Activated CD4-positive, alpha-beta T cell treated with anti-CD3 and anti-CD28 coated beads, Interleukin-2, amount 10 ng/mL, durations not matched to agents 24 days and 14 days (primary cell): ENCODE measurements around the gene ZEB1. TPM values are rescaled to one million over a fixed set of nuclear protein-coding genes. Genes with fewer than 3 reads are reported as not detected.

Experiments
- DNase-seq: peaks from one replicate; pipeline ENCODE4 v3.0.0; 2022
- H3K27ac Mint-ChIP-seq: one replicate; pipeline ENCODE4 v1.8.0; 2022; ENCODE audit warnings: mild to moderate bottlenecking, mixed read lengths
- H3K27me3 Mint-ChIP-seq: one replicate; pipeline ENCODE4 v1.8.0; 2022; ENCODE audit warnings: mixed read lengths
- H3K36me3 Mint-ChIP-seq: one replicate; pipeline ENCODE4 v1.8.0; 2022; ENCODE audit warnings: low read depth, mild to moderate bottlenecking, mixed read lengths
- H3K4me1 Mint-ChIP-seq: one replicate; pipeline ENCODE4 v1.8.0; 2021; ENCODE audit warnings: mixed read lengths
- H3K4me3 Mint-ChIP-seq: one replicate; pipeline ENCODE4 v1.8.0; 2022; ENCODE audit warnings: mild to moderate bottlenecking, moderate library complexity, mixed read lengths
- H3K9me3 Mint-ChIP-seq: one replicate; pipeline ENCODE4 v1.8.0; 2021; ENCODE audit warnings: mixed read lengths
- intact Hi-C: fragments of 100-400 bp; cut with micrococcal nuclease; formaldehyde crosslinking; loops from one replicate; pipeline ENCODE4 v1.15.1; 2023
- total RNA-seq: library from RNA; stranded (reverse); gene quantifications from 2 replicates; pipeline ENCODE4 v1.2.3, GENCODE V29; 2022

The ZEB1 gene
- total RNA-seq, 1 donor from 2014 or later = 71.9 TPM

DNA sequence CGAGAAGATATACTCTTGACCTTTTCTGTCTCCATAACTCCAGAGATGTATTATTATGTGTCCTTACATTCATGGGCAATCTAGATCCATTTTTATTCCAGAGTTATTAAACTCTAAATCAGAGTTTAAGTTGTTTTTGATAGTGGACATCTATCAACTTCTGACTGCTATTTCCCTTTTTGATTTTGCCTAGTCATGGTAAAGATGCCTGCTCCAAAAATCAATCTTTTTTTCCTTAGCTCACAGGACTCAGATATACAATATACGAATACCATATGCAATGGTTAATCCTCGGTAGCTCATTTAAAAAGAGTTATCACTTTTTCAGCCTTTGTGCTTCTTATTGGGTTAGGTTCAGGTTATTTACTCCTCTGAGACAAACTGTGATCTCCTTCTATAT is 15.8 kb upstream of the ZEB1 start:
- intact Hi-C loops = no loop called here
- H3K9me3 Mint-ChIP-seq = peaks cover 22% of the 10 kb centered on the region

GRCh38 chr10:31304291-31304970 is 14.6 kb upstream of the ZEB1 start:
- Mint-ChIP-seq H3K36me3 (peaks cover 11% of the 10 kb centered on the region), H3K4me3 (no peak overlapping the region), H3K27ac (no peak overlapping the region), H3K9me3 (peaks cover 22% of the 10 kb centered on the region), H3K27me3 (peaks cover 2% of the 10 kb centered on the region), H3K4me1 (peaks cover 8% of the 10 kb centered on the region)
- no peak for DNase-seq
- intact Hi-C loops = no loop called here

More for the DNA sequence above, 15.8 kb upstream of the ZEB1 start:
- Mint-ChIP-seq H3K27ac (no peak overlapping the region), H3K27me3 (peaks cover 2% of the 10 kb centered on the region), H3K4me1 (peaks cover 7% of the 10 kb centered on the region), H3K36me3 (peaks cover 7% of the 10 kb centered on the region), H3K4me3 (no peak overlapping the region)
- DNase-seq = no peak

DNA sequence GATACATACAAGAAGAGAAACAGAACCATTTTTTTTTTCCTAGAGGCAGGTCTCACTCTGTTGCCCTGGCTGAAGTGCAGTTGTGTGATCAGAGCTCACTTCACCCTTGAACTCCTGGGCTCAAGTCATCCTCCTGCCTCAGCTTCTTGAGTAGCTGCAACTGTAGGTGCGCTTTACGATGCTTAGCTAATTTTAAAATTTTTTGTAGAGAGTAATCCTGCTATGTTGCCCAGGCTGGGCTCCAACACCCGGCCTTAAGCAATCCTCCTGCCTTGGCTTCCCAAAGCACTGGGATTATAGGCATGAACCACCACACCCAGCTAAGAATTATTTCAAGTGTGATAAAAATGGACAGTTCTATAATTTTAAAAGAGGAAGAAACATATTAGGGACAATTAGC is 5.6 kb upstream of the ZEB1 start:
- no peak for DNase-seq
- Mint-ChIP-seq H3K27me3 (no peaks in the 10 kb centered on the region), H3K9me3 (no peaks in the 10 kb centered on the region), H3K4me3 (no peak overlapping the region), H3K4me1 (peaks cover 24% of the 10 kb centered on the region), H3K36me3 (peaks cover 17% of the 10 kb centered on the region), H3K27ac (no peak overlapping the region)
- intact Hi-C loops = loop anchor here (10.0 kb wide), 1 partner anchor 609 kb away; no protein-coding TSS in a partner anchor

DNA sequence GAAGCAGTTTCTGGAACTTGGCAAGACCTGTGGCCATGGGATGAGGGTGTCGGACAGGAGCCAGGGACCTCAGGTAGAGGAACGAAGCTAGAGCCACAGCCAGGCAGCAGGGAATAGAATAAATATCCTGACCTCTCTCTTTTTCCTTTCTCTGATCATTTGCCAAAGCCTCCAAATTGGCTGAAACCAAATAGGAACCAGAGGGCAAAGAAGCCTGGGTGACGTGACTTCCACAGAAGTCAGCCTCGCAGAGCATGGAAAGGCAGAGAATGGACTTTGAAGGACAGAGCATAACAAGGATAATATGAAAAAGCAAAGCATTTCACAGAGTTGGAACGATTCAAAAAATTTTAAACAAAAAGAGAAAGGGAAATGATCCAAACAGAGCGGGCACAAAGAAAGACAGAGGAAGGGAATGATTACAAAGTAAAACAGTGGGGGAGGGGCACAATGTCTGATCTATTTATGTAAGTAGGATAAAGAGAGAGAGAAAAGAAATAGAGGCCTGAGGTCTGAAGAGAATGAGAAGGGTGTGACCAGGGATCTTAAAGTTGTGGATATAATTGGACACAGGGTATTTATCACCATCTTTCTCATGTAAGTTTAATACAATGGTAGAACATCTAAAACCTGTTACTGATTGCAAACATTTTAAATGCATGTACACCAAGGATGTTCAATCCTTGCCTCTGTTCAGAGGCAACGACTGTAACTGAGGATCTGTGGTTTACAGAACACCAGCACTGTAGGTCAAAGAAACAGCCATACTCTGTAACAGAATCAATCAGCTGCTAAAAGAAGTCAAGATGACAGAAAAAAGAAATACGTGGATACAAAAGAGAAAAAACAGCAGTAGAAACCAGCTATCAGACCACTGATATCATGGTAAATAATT is 4.5 kb upstream of the ZEB1 start:
- Mint-ChIP-seq H3K27ac (no peak overlapping the region), H3K4me3 (no peak overlapping the region), H3K27me3 (no peaks in the 10 kb centered on the region)

DNA sequence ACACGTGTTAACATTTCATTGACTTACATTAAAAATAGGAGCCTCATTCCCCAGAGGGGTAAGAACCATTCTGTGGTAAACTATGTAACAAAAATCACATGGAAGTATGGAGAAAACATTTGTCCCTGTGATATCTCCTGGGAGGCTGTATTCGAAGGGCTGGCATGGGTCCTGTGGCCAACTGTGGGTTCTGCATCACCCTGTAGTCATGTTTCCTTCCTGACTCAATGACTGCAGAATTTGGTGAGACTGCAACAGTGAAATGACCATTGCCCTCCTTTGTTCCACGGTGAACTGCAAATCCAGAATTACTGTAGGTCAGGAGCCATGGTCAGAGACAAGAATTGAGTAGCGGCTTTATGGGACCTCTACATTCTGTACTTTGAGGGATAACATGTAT is 3.6 kb upstream of the ZEB1 start:
- H3K4me1 Mint-ChIP-seq = peaks cover 23% of the 10 kb centered on the region
- intact Hi-C loops = loop anchor here (10.0 kb wide), 1 partner anchor 611 kb away; no protein-coding TSS in a partner anchor
- H3K27ac Mint-ChIP-seq = no peak overlapping the region
- no peak overlapping the region for H3K4me3 Mint-ChIP-seq
- no peaks in the 10 kb centered on the region for H3K9me3 Mint-ChIP-seq
- DNase-seq = no peak
- no peaks in the 10 kb centered on the region for H3K27me3 Mint-ChIP-seq
- H3K36me3 Mint-ChIP-seq = peaks cover 18% of the 10 kb centered on the region

More for the DNA sequence above, 4.5 kb upstream of the ZEB1 start:
- intact Hi-C loops = loop anchor here (10.0 kb wide), 1 partner anchor 610 kb away; no protein-coding TSS in a partner anchor
- no peaks in the 10 kb centered on the region for H3K9me3 Mint-ChIP-seq
- H3K36me3 Mint-ChIP-seq = peaks cover 16% of the 10 kb centered on the region
- DNase-seq = no peak
- H3K4me1 Mint-ChIP-seq = peaks cover 23% of the 10 kb centered on the region

GRCh38 chr10:31317171-31317570 is 1.8 kb upstream of the ZEB1 start:
- H3K27ac Mint-ChIP-seq = peak overlapping the region; percentile 41
- H3K4me1 Mint-ChIP-seq = peaks cover 34% of the 10 kb centered on the region
- H3K4me3 Mint-ChIP-seq = peak overlapping the region; percentile 25
- H3K36me3 Mint-ChIP-seq = peaks cover 22% of the 10 kb centered on the region
- intact Hi-C loops = loop anchor here (10.0 kb wide), 1 partner anchor 612 kb away; no protein-coding TSS in a partner anchor
- no peaks in the 10 kb centered on the region for H3K27me3 Mint-ChIP-seq
- H3K9me3 Mint-ChIP-seq = no peaks in the 10 kb centered on the region
- no peak for DNase-seq

- H3K27ac Mint-ChIP-seq = peak overlapping the region; percentile 100
- H3K9me3 Mint-ChIP-seq = no peaks in the 10 kb centered on the region
- peaks cover 37% of the 10 kb centered on the region for H3K4me1 Mint-ChIP-seq
- H3K27me3 Mint-ChIP-seq = no peaks in the 10 kb centered on the region
- intact Hi-C loops = loop anchor here (1.0 to 10.0 kb wide), 8 partner anchors 35 to 613 kb away; no protein-coding TSS in a partner anchor
- DNase-seq = no peak
- H3K36me3 Mint-ChIP-seq = peaks cover 23% of the 10 kb centered on the region
- peak overlapping the region; percentile 99 for H3K4me3 Mint-ChIP-seq
Observed at GRCh38 chr10:31317652-31318381, 1.2 kb upstream of the ZEB1 start.

DNA sequence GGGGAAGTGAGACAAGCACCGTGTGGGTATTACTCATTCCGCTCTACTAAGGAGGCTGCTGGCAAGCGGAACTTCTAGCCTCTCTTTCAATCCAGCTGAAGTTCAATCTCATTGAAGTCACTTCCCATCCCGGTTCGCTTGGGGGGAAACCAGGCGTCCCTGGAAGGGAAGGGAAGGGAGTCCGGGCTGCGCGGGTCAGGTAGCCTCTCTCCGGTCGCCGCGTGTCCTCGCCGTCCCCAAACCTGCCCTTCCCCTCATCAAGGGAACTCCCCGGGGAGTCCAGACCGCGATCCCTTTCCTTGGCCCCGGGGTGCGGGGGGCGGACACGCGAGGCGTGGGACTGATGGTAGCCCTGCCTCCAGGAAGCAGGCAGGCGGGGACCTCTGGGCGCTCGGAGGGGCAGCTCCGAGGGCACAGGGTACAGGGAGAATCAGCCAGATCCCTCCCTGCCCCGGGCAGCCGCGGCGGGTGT is 598 bp upstream of the ZEB1 start:
- peaks cover 39% of the 10 kb centered on the region for H3K4me1 Mint-ChIP-seq
- no peaks in the 10 kb centered on the region for H3K9me3 Mint-ChIP-seq
- H3K36me3 Mint-ChIP-seq = peaks cover 23% of the 10 kb centered on the region
- H3K27ac Mint-ChIP-seq = peak overlapping the region; percentile 100
- H3K4me3 Mint-ChIP-seq = peak overlapping the region; percentile 99
- peak; percentile 92 for DNase-seq
- H3K27me3 Mint-ChIP-seq = no peaks in the 10 kb centered on the region
- intact Hi-C loops = loop anchor here (1.0 to 10.0 kb wide), 8 partner anchors 35 to 614 kb away; no protein-coding TSS in a partner anchor

DNA sequence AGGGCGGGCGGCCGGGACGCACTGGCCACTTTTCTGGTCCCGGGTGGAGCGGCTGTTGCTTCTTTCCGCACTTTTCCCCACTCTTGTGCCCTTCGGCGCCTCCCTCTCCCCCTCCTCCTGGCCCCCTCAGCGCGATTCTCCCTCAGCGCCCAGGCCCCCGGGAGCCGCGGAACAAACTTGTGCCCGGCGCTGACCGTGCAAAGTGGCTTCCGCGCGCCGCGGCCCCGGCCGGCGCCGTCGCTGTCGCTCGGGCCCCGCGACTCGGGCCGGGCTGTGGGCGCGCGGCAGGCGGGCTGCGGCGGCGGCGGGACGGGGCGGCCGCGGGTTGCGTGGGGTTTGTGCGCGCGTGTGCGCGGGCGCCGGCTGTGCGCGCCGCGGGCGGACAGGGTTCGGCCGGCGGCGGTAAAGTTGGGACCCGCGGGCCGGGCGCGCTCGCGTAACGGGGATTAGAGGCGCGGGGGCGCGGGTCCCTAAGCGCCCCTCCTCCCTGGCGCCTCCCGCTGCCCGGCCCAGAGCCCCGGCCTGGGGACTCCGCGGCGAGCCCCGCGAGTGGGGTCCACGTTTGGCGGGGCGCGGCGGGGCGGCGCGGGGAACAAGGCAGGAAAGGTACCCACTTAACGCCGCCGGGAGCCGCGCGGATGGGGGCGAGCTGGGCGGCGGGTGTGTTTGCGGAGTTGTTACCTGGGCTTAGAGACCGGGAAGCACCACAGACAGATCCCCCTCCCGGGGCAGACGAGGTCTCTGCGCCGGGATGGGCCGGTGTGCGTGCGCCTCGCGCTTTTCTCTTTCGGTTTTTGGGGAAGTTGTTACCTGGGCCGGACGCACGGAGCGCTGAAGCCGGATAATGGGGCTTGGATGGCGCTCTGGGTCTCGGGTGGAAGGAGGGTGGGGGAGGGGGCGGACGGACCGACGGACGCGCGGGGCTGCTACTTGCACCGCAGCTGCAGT is 860 bp downstream of the ZEB1 start:
- H3K36me3 Mint-ChIP-seq = peaks cover 21% of the 10 kb centered on the region
- intact Hi-C loops = loop anchor here (1.0 to 10.0 kb wide), 8 partner anchors 171 to 615 kb away; no protein-coding TSS in a partner anchor

GRCh38 chr10:31320550-31321211 is 1.7 kb downstream of the ZEB1 start:
- H3K4me3 Mint-ChIP-seq = peak overlapping the region; percentile 96
- H3K4me1 Mint-ChIP-seq = peaks cover 42% of the 10 kb centered on the region
- intact Hi-C loops = loop anchor here (2.0 to 5.0 kb wide), 2 partner anchors 440 to 487 kb away; no protein-coding TSS in a partner anchor

More for the DNA sequence above, 860 bp downstream of the ZEB1 start:
- Mint-ChIP-seq H3K27me3 (no peaks in the 10 kb centered on the region), H3K4me1 (peaks cover 43% of the 10 kb centered on the region), H3K27ac (peak overlapping the region; percentile 100), H3K9me3 (no peaks in the 10 kb centered on the region), H3K4me3 (peak overlapping the region; percentile 99)
- DNase-seq = peak; percentile 89

DNA sequence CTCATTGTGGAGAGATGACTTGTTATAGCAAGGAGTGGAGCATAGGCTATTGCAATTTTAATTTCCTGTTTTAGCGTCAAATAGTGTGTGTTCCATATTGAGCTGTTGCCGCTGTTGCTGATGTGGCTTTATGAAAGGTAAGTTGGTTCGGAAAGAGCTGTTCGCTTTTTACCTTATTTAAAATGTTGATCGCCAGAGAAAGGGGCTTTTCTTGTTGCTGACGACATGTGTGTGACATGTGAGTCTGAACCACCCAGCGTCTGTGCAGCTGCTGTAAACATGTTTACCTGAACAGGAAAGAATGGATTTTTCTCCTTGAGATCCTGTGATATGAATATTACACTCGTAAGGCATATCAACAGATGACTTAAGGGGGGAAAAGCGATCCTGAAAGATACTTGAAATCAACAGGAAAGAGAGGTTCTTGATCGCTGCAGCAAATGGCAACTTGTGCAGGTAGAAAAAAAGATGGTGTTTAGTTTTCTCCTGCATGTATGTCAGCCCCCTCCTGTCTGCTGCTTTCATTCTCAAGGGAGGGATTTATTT is 2.5 kb downstream of the ZEB1 start:
- Mint-ChIP-seq H3K36me3 (peaks cover 21% of the 10 kb centered on the region), H3K4me1 (peaks cover 42% of the 10 kb centered on the region), H3K4me3 (peak overlapping the region; percentile 96), H3K9me3 (no peaks in the 10 kb centered on the region), H3K27me3 (no peaks in the 10 kb centered on the region), H3K27ac (peak overlapping the region; percentile 92)
- peak; percentile 77 for DNase-seq
- intact Hi-C loops = loop anchor here (2.0 to 5.0 kb wide), 2 partner anchors 439 to 486 kb away; no protein-coding TSS in a partner anchor

More at GRCh38 chr10:31320550-31321211, 1.7 kb downstream of the ZEB1 start:
- Mint-ChIP-seq H3K36me3 (peaks cover 21% of the 10 kb centered on the region), H3K27me3 (no peaks in the 10 kb centered on the region), H3K9me3 (no peaks in the 10 kb centered on the region), H3K27ac (peak overlapping the region; percentile 92)
- DNase-seq = peak; percentile 80
